CD4-positive, CD25-positive, alpha-beta regulatory T cell (primary cell): ENCODE measurements around the gene CDC45. TPM values are rescaled to one million over a fixed set of nuclear protein-coding genes. Genes with fewer than 3 reads are reported as not detected.

ENCODE experiments used
- ATAC-seq, 2 donors: fragments of 150-1000 bp; cut with Tn5 transposase; one replicate each; pipeline ENCODE4 v1.10.0; 2021; ENCODE audit warnings: low read depth in 2 of 2, moderate number of reproducible peaks in 2 of 2, moderate library complexity in 1 of 2
- DNase-seq, 3 donors: peaks; one replicate each; pipeline versions ENCODE4 v3.0.0 to v3.0.0-alpha.2; 2012 to 2022; ENCODE audit warnings: mixed read lengths in 1 of 3
- H3K27ac ChIP-seq: one replicate; pipeline ENCODE4 v1.7.0; 2013; ENCODE audit warnings: mild to moderate bottlenecking, low read length; ENCODE audit not compliant: insufficient read depth, poor library complexity, severe bottlenecking
- H3K27me3 ChIP-seq: one replicate; pipeline ENCODE4 v1.7.0; 2013; ENCODE audit warnings: low read length; ENCODE audit not compliant: control insufficient read depth, insufficient read depth
- H3K36me3 ChIP-seq: one replicate; pipeline ENCODE4 v1.7.0; 2013; ENCODE audit warnings: mild to moderate bottlenecking, low read length, moderate library complexity; ENCODE audit not compliant: control insufficient read depth, insufficient read depth
- H3K4me1 ChIP-seq: 2 replicates; pipeline ENCODE4 v1.7.0; 2013; ENCODE audit warnings: mild to moderate bottlenecking, low read length; ENCODE audit not compliant: insufficient read depth, control insufficient read depth, poor library complexity, severe bottlenecking
- H3K4me3 ChIP-seq: one replicate; pipeline ENCODE4 v1.7.0; 2013; ENCODE audit warnings: low read depth, mild to moderate bottlenecking, low read length, moderate library complexity
- H3K9me3 ChIP-seq, 2 experiments: 1 replicate in 1 of 2; 2 replicates in 1 of 2; pipeline ENCODE4 v1.7.0; 2013; ENCODE audit warnings: low read length in 2 of 2, mild to moderate bottlenecking in 1 of 2, moderate library complexity in 1 of 2; ENCODE audit not compliant: control insufficient read depth in 2 of 2
- H3K27ac Mint-ChIP-seq, 3 donors: one replicate each; pipeline ENCODE4 v1.8.0; 2020 to 2022; ENCODE audit warnings: mild to moderate bottlenecking in 3 of 3, mixed read lengths in 3 of 3, moderate library complexity in 2 of 3
- H3K27me3 Mint-ChIP-seq: one replicate; pipeline ENCODE4 v1.8.0; 2022; ENCODE audit warnings: mild to moderate bottlenecking, mixed read lengths
- H3K36me3 Mint-ChIP-seq: one replicate; pipeline ENCODE4 v1.8.0; 2020; ENCODE audit warnings: mixed read lengths
- H3K4me1 Mint-ChIP-seq, 4 donors: one replicate each; pipeline ENCODE4 v1.8.0; 2020 to 2022; ENCODE audit warnings: mixed read lengths in 4 of 4, mild to moderate bottlenecking in 1 of 4
- H3K4me3 Mint-ChIP-seq, 4 donors: one replicate each; pipeline ENCODE4 v1.8.0; 2020 to 2022; ENCODE audit warnings: mild to moderate bottlenecking in 4 of 4, mixed read lengths in 4 of 4, moderate library complexity in 3 of 4
- H3K9me3 Mint-ChIP-seq, 7 donors: one replicate each; pipeline ENCODE4 v1.8.0; 2020 to 2022; ENCODE audit warnings: mixed read lengths in 7 of 7, mild to moderate bottlenecking in 3 of 7, moderate library complexity in 2 of 7
- polyA plus RNA-seq, 4 donors: library from polyadenylated mRNA; unstranded; fragments of 300-500 nt; fragmentation: Illumina TruSeq; gene quantifications; one replicate each; pipeline ENCODE4 v1.2.3, GENCODE V29; 2021
- total RNA-seq: library from RNA; stranded (reverse); gene quantifications from one replicate; pipeline ENCODE4 v1.2.3, GENCODE V29; 2022

CDC45 gene
- total and polyA plus RNA-seq, 5 donors from 2014 or later: 0.56 to 3.4 (median 2.5) TPM

DNA sequence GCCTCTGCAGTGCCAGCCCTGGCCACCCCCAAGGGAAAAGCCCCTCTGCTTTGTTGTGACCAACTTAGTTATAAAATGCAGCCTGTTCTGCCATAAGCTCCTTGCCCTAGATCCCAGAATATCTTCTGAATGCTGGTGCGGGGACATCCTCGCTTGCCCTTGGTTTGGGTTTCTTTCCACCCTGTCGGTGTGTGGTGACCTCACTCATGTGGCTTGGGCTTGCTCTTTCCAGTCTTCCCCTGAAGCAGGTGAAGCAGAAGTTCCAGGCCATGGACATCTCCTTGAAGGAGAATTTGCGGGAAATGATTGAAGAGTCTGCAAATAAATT, 27.8 kb downstream of the CDC45 start:
- H3K9me3 Mint-ChIP-seq: peaks cover 0 to 2% (median 0%) of the 10 kb centered on the region in 7 donors
- no peak overlapping the region for H3K27ac Mint-ChIP-seq
- no peak overlapping the region for H3K27ac ChIP-seq
- no peaks in the 10 kb centered on the region for H3K27me3 ChIP-seq
- H3K4me3 Mint-ChIP-seq: no peak overlapping the region
- H3K4me1 ChIP-seq: peaks cover 11% of the 10 kb centered on the region
- H3K36me3 ChIP-seq: no peaks in the 10 kb centered on the region
- no peaks in the 10 kb centered on the region for H3K36me3 Mint-ChIP-seq
- no peaks in the 10 kb centered on the region for H3K9me3 ChIP-seq
- no peak overlapping the region for H3K4me3 ChIP-seq
- H3K4me1 Mint-ChIP-seq: peaks cover 0 to 19% (median 6%) of the 10 kb centered on the region in 4 donors
- DNase-seq: no peak
- ATAC-seq: no peak
- H3K27me3 Mint-ChIP-seq: no peaks in the 10 kb centered on the region

DNA sequence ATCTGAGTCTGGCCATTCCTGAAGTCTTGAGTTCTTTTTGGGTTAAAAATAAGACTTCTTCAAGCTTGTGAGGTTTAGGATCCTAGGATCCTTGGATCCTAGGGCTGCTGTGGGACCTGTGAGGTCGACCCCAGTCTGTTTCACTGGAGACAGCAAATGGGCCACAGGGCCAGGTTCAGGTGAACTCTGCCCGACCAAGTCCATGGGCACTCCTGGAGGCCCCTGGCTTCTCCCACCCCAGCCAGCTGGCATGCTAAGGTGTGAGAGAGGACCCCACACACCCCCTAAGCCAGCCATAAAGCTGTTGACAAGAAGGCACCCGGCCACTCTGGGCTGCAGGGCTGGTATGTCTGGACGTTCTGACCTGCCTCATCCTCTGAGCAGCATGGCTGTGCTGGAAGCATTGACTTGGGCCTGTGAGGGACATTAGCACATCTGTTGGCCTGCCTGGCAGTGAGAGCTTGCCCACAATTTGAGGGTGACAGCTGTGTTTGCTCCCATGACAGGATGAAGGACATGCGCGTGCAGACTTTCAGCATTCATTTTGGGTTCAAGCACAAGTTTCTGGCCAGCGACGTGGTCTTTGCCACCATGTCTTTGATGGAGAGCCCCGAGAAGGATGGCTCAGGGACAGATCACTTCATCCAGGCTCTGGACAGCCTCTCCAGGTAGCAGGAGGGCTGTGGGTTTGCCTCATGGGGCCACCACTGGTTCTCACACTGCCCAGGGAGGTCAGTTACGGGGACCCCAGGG, 28.5 kb downstream of the CDC45 start:
- H3K27ac Mint-ChIP-seq: no peak overlapping the region
- no peaks in the 10 kb centered on the region for H3K36me3 ChIP-seq
- H3K4me1 ChIP-seq: peaks cover 11% of the 10 kb centered on the region
- H3K9me3 Mint-ChIP-seq: peaks cover 0 to 2% (median 0%) of the 10 kb centered on the region in 7 donors
- no peak overlapping the region for H3K27ac ChIP-seq
- H3K4me3 Mint-ChIP-seq: no peak overlapping the region
- H3K27me3 ChIP-seq: no peaks in the 10 kb centered on the region
- no peaks in the 10 kb centered on the region for H3K36me3 Mint-ChIP-seq
- H3K9me3 ChIP-seq: no peaks in the 10 kb centered on the region
- no peak for ATAC-seq
- no peaks in the 10 kb centered on the region for H3K27me3 Mint-ChIP-seq
- no peak overlapping the region for H3K4me3 ChIP-seq
- DNase-seq: no peak
- H3K4me1 Mint-ChIP-seq: peaks cover 0 to 19% (median 6%) of the 10 kb centered on the region in 4 donors

GRCh38 chr22:19509191-19509590, 29.5 kb downstream of the CDC45 start:
- DNase-seq (no peak), ATAC-seq (no peak)
- Histone ChIP-seq H3K27me3 (no peaks in the 10 kb centered on the region), H3K27ac (no peak overlapping the region), H3K36me3 (no peaks in the 10 kb centered on the region), H3K4me1 (peaks cover 11% of the 10 kb centered on the region), H3K4me3 (no peak overlapping the region), H3K9me3 (no peaks in the 10 kb centered on the region)
- H3K27ac Mint-ChIP-seq: no peak overlapping the region
- peaks cover 0 to 19% (median 6%) of the 10 kb centered on the region in 4 donors for H3K4me1 Mint-ChIP-seq
- H3K36me3 Mint-ChIP-seq: peaks cover 4% of the 10 kb centered on the region
- no peak overlapping the region for H3K4me3 Mint-ChIP-seq
- peaks cover 0 to 6% (median 0%) of the 10 kb centered on the region in 7 donors for H3K9me3 Mint-ChIP-seq
- H3K27me3 Mint-ChIP-seq: no peaks in the 10 kb centered on the region

DNA sequence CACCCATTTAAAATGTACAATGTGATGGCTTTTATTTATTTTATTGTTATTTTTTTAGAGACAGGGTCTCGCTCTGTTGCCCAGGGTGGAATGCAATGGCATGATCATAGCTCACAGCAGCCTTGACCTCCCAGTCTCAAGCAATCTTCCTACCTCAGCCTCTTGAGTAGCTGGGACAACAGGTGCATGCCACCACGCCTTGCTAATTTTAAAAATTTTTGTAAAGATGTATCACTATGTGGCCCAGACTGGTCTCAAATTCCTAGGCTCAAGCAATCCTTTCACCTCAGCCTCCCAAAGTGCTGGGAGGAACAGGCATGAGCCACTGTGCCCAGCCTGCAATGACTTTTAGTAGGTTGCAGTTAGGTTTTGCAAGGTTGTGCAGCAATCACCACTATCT, 30.2 kb downstream of the CDC45 start:
- H3K9me3 ChIP-seq: no peaks in the 10 kb centered on the region
- H3K36me3 ChIP-seq: no peaks in the 10 kb centered on the region
- ATAC-seq (no peak), DNase-seq (no peak)
- no peaks in the 10 kb centered on the region for H3K27me3 ChIP-seq
- Mint-ChIP-seq H3K9me3 (peaks cover 0 to 6% (median 0%) of the 10 kb centered on the region in 7 donors), H3K36me3 (peaks cover 4% of the 10 kb centered on the region), H3K27ac (peak overlapping the region in 1 of 3 donors; percentile 52), H3K27me3 (no peaks in the 10 kb centered on the region), H3K4me1 (peaks cover 0 to 18% (median 6%) of the 10 kb centered on the region in 4 donors), H3K4me3 (no peak overlapping the region)
- H3K27ac ChIP-seq: no peak overlapping the region
- H3K4me3 ChIP-seq: no peak overlapping the region
- peaks cover 11% of the 10 kb centered on the region for H3K4me1 ChIP-seq

DNA sequence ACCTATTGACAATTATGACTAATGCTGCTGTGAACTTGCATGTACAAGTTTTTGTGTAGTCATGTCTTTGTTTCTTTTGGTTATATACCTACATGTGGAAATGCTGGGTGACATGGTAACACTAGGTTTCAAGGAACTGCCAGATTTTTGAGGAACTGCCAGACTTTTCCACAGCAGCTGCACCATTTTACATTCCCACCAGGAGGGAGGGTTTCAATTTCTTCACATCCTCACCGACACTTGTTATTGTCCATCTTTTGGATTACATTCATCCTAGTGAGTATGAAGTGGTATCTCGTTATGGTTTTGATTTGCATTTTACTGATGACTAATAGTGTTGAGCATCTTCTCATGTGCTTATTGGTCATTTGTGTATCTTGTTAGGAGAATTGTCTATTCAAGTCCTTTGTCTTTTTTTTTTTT, 31.2 kb downstream of the CDC45 start:
- no peak for DNase-seq
- H3K27me3 ChIP-seq: no peaks in the 10 kb centered on the region
- no peaks in the 10 kb centered on the region for H3K9me3 ChIP-seq
- Mint-ChIP-seq H3K4me1 (peaks cover 0 to 8% (median 0%) of the 10 kb centered on the region in 4 donors), H3K36me3 (peaks cover 9% of the 10 kb centered on the region), H3K27ac (no peak overlapping the region), H3K27me3 (no peaks in the 10 kb centered on the region), H3K9me3 (peaks cover 0 to 6% (median 0%) of the 10 kb centered on the region in 7 donors), H3K4me3 (no peak overlapping the region)
- peaks cover 1% of the 10 kb centered on the region for H3K4me1 ChIP-seq
- no peak overlapping the region for H3K27ac ChIP-seq
- ATAC-seq: no peak
- no peaks in the 10 kb centered on the region for H3K36me3 ChIP-seq
- no peak overlapping the region for H3K4me3 ChIP-seq

GRCh38 chr22:19513823-19514222, 34.1 kb downstream of the CDC45 start:
- no peaks in the 10 kb centered on the region for H3K27me3 Mint-ChIP-seq

DNA sequence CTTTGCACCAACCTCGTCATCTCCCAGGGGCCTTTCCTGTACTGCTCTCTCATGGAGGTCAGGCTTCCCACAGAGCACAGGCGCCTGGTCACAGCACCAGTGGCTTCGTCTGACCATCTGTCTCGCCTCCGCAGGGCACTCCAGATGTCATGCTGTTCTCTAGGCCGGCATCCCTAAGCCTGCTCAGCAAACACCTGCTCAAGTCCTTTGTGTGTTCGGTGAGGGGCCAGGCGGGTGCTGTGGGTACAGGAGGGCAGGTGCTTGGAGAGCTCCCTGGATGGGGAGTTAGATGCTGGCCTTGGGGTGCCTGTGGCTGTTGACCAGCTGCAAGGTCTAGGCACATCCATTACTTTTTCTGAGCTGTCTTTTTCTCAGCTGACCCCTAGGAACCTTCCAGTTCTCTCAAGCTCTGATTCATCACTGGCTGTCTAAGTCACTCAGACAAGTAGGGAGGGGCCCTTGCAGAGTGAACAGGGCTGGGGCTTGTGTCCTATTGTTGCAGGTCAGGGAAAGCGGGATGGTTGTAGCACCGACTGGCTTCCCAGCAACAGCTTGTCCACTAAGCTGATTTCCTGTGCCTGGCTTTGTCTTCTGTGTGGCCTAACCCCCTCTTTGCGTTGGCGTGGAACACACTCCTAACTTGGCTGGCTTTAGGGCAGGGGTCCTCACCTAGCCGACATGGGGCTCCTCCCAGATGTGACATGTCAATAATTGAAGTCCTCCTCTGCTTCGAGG, 35.3 kb downstream of the CDC45 start:
- H3K4me3 ChIP-seq: no peak overlapping the region
- no peak overlapping the region for H3K4me3 Mint-ChIP-seq
- H3K9me3 ChIP-seq: no peaks in the 10 kb centered on the region
- H3K27ac Mint-ChIP-seq: peak overlapping the region in 1 of 3 donors; percentile 52
- no peaks in the 10 kb centered on the region for H3K36me3 ChIP-seq
- no peaks in the 10 kb centered on the region for H3K27me3 Mint-ChIP-seq
- H3K4me1 Mint-ChIP-seq: no peaks in the 10 kb centered on the region
- H3K27ac ChIP-seq: no peak overlapping the region
- no peaks in the 10 kb centered on the region for H3K27me3 ChIP-seq
- peaks cover 9% of the 10 kb centered on the region for H3K36me3 Mint-ChIP-seq
- DNase-seq (no peak), ATAC-seq (no peak)
- H3K9me3 Mint-ChIP-seq: peaks cover 0 to 6% (median 0%) of the 10 kb centered on the region in 7 donors
- no peaks in the 10 kb centered on the region for H3K4me1 ChIP-seq

More at GRCh38 chr22:19513823-19514222, 34.1 kb downstream of the CDC45 start:
- H3K4me1 ChIP-seq: no peaks in the 10 kb centered on the region
- no peaks in the 10 kb centered on the region for H3K9me3 ChIP-seq
- peaks cover 0 to 6% (median 0%) of the 10 kb centered on the region in 7 donors for H3K9me3 Mint-ChIP-seq
- H3K36me3 Mint-ChIP-seq: peaks cover 9% of the 10 kb centered on the region
- DNase-seq (no peak), ATAC-seq (no peak)
- no peaks in the 10 kb centered on the region for H3K4me1 Mint-ChIP-seq
- H3K36me3 ChIP-seq: no peaks in the 10 kb centered on the region
- H3K27ac Mint-ChIP-seq: no peak overlapping the region
- no peak overlapping the region for H3K4me3 Mint-ChIP-seq
- no peak overlapping the region for H3K4me3 ChIP-seq
- H3K27me3 ChIP-seq: no peaks in the 10 kb centered on the region
- H3K27ac ChIP-seq: no peak overlapping the region
